ENCODE data around the gene SFI1. TPM values are rescaled to one million over a fixed set of nuclear protein-coding genes. Genes with fewer than 3 reads are reported as not detected.
"Not testable (repeated sequence)": the region's sequence is repeated elsewhere in the genome, so short reads cannot be mapped to it uniquely, and the experiment has no call there.

Gene SFI1
- total and polyA plus RNA-seq, 2 donors (not counting 1 experiment from before 2014, with no cell fraction given): 80.2 to 182 TPM

DNA sequence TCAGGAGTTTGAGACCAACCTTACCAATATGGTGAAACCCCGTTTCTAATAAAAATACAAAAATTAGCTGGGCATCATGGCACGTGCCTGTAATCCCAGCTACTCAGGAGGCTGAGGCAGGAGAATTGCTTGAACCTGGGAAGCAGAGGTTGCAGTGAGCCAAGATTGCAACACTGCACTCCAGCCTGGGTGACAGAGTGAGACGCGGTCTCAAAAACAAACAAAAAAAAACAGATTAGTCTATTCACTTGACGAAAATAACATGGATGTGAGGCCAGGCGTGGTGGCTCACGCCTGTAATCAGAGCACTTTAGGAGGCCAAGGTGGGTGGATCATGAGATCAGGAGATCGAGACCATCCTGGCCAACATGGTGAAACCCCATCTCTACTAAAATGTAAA is 13.9 kb upstream of the SFI1 start:
- H3K9me3 ChIP-seq (ENCODE audit: control extremely low read depth in 1 of 3, control insufficient read depth in 2 of 3, insufficient read depth in 1 of 3, low read length in 2 of 3); H3K4me3 ChIP-seq (ENCODE audit: control extremely low read depth in 1 of 5, extremely low read depth in 1 of 5, insufficient read depth in 1 of 5, low read depth in 2 of 5, low read length in 4 of 5); H3K4me3 Mint-ChIP-seq; H3K9ac ChIP-seq (ENCODE audit: low read length); H4K20me1 ChIP-seq (ENCODE audit: control insufficient read depth, insufficient read depth, low read length, poor library complexity, severe bottlenecking); intact Hi-C loops (cut with micrococcal nuclease); H3K4me1 ChIP-seq (ENCODE audit: control insufficient read depth in 2 of 2, insufficient read depth in 2 of 2, low read length in 2 of 2); H3K27ac Mint-ChIP-seq; H2AFZ ChIP-seq (ENCODE audit: insufficient read depth, low read depth, low read length, poor library complexity, severe bottlenecking); DNase-seq; POLR2A ChIA-PET; H3K27me3 ChIP-seq (replicated peaks in 1 of 4; ENCODE audit: control extremely low read depth in 1 of 4, control insufficient read depth in 3 of 4, insufficient read depth in 4 of 4, low read length in 3 of 4); H3K27me3 Mint-ChIP-seq; H3K27ac ChIP-seq (ENCODE audit: low read length in 2 of 2); ATAC-seq (ENCODE audit: low read depth); H3K4me2 ChIP-seq (replicated peaks; ENCODE audit: low read depth, low read length, poor library complexity, severe bottlenecking); H3K9me3 Mint-ChIP-seq (ENCODE audit: insufficient read depth): not testable (repeated sequence)
- H3K4me1 Mint-ChIP-seq: peaks cover 27% of the 10 kb centered on the region
- WGBS (ENCODE audit: insufficient coverage): 100% methylated on average over 1 of the region's 8 CpGs
- Histone ChIP-seq H3K79me2 (ENCODE audit: control insufficient read depth, insufficient read depth, low read length) (peaks cover 91% of the 10 kb centered on the region), H3K36me3 (replicated peaks in 1 of 2; ENCODE audit: control extremely low read depth in 1 of 2, control insufficient read depth in 1 of 2, extremely low read depth in 1 of 2, insufficient read depth in 2 of 2, low read length in 1 of 2) (peaks cover 2 to 61% of the 10 kb centered on the region in 2 experiments)
- CTCF ChIA-PET: interaction anchor here (0.6 kb wide), 1 partner anchor 18 kb away, joined by 3 read pairs; no protein-coding TSS in a partner anchor

DNA sequence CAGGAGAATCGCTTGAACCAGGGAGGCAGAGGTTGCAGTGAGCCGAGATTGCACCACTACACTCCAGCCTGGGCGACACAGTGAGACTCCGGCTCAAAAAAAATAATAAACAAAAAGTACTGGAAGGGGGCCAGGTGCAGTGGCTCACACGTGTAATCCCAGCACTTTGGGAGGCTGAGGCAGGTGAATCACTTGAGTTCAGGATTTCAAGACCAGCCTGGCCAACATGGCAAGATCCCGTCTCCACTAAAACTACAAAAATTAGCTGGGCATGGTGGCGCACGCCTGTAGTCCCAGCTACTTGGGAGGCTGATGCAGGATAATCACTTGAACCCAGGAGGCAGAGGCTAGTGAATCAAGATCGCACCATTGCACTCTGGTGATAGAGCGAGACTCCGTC is 10.0 kb upstream of the SFI1 start:
- H3K27me3 ChIP-seq (replicated peaks in 1 of 4; ENCODE audit: control extremely low read depth in 1 of 4, control insufficient read depth in 3 of 4, insufficient read depth in 4 of 4, low read length in 3 of 4); H3K4me3 ChIP-seq (ENCODE audit: control extremely low read depth in 1 of 5, extremely low read depth in 1 of 5, insufficient read depth in 1 of 5, low read depth in 2 of 5, low read length in 4 of 5); H3K4me3 Mint-ChIP-seq; H3K9me3 Mint-ChIP-seq (ENCODE audit: insufficient read depth); H3K4me2 ChIP-seq (replicated peaks; ENCODE audit: low read depth, low read length, poor library complexity, severe bottlenecking); H3K27ac Mint-ChIP-seq; DNase-seq; ATAC-seq (ENCODE audit: low read depth); H2AFZ ChIP-seq (ENCODE audit: insufficient read depth, low read depth, low read length, poor library complexity, severe bottlenecking); CTCF ChIA-PET; POLR2A ChIA-PET; H3K27ac ChIP-seq (ENCODE audit: low read length in 2 of 2); H4K20me1 ChIP-seq (ENCODE audit: control insufficient read depth, insufficient read depth, low read length, poor library complexity, severe bottlenecking); H3K9me3 ChIP-seq (ENCODE audit: control extremely low read depth in 1 of 3, control insufficient read depth in 2 of 3, insufficient read depth in 1 of 3, low read length in 2 of 3); H3K9ac ChIP-seq (ENCODE audit: low read length); H3K27me3 Mint-ChIP-seq: not testable (repeated sequence)
- Histone ChIP-seq H3K36me3 (replicated peaks in 1 of 2; ENCODE audit: control extremely low read depth in 1 of 2, control insufficient read depth in 1 of 2, extremely low read depth in 1 of 2, insufficient read depth in 2 of 2, low read length in 1 of 2) (peaks cover 0 to 47% of the 10 kb centered on the region in 2 experiments), H3K4me1 (ENCODE audit: control insufficient read depth in 2 of 2, insufficient read depth in 2 of 2, low read length in 2 of 2) (peaks cover 21 to 23% of the 10 kb centered on the region in 2 donors), H3K79me2 (ENCODE audit: control insufficient read depth, insufficient read depth, low read length) (peaks cover 65% of the 10 kb centered on the region)
- WGBS (ENCODE audit: insufficient coverage): 100% methylated on average over 10 of the region's 11 CpGs
- intact Hi-C loops (cut with micrococcal nuclease): loop anchor here (5.0 kb wide), 1 partner anchor 274 kb away; the partner anchor contains the start of gene LIMK2
- peaks cover 44% of the 10 kb centered on the region for H3K4me1 Mint-ChIP-seq

All from B cell (primary cell).